GM12865 (cell line): ENCODE results near the gene SLC66A1.
"Not testable (repeated sequence)": the region's sequence is repeated elsewhere in the genome, so short reads cannot be mapped to it uniquely, and the experiment has no call there.

Experiments
- DNase-seq: peaks from one replicate; pipeline ENCODE4 v3.0.0; 2010; ENCODE audit warnings: low read depth
- H3K4me3 ChIP-seq: 2 replicates; pipeline ENCODE4 v1.5.1; 2011; ENCODE audit warnings: mild to moderate bottlenecking, low read depth, low read length, control low read depth
- CTCF ChIP-seq: IDR thresholded peaks from 2 replicates; pipeline ENCODE4 v1.5.1; 2011; ENCODE audit warnings: low read length, control low read depth, low read depth, inconsistent platforms; ENCODE audit not compliant: insufficient read depth; ENCODE audit errors: missing control alignments

The SLC66A1 gene

GRCh38 chr1:19311931-19312781, at the start of gene SLC66A1, which contains the start of gene AKR7A2:
Gene SLC66A1, plus strand, starts transcription at chr1:19312326. Its CDS starts 5,352 bp downstream, at chr1:19317678.
Gene AKR7A2, minus strand, starts transcription at chr1:19312144. Its CDS starts 20 bp downstream, at chr1:19312124.
- TF ChIP-seq CTCF, result no peak
- H3K4me3 ChIP-seq, result peak within 1 kb of the TSS; percentile 80
- DNase-seq, result peak; percentile 95

GRCh38 chr1:19262744-19263143, 49.4 kb upstream of the SLC66A1 start:
- H3K4me3 ChIP-seq, result no peak overlapping the region
- DNase-seq, result no peak
- TF ChIP-seq CTCF, result no peak

- no peak for DNase-seq
- TF ChIP-seq CTCF, result no peak
- H3K4me3 ChIP-seq, result no peak overlapping the region
Measured at GRCh38 chr1:19268445-19268844, 43.7 kb upstream of the SLC66A1 start.

- DNase-seq, H3K4me3 ChIP-seq: not testable (repeated sequence)
Measured at GRCh38 chr1:19269427-19270342, 42.4 kb upstream of the SLC66A1 start.

GRCh38 chr1:19270343-19270730, 41.8 kb upstream of the SLC66A1 start:
- DNase-seq, H3K4me3 ChIP-seq: not testable (repeated sequence)

GRCh38 chr1:19272064-19272463, 40.1 kb upstream of the SLC66A1 start:
- no peak for TF ChIP-seq CTCF
- H3K4me3 ChIP-seq, result no peak overlapping the region
- DNase-seq, result no peak

GRCh38 chr1:19273106-19273843, 38.9 kb upstream of the SLC66A1 start:
- no peak for TF ChIP-seq CTCF
- no peak for DNase-seq

GRCh38 chr1:19273844-19274531, 38.1 kb upstream of the SLC66A1 start:
- not testable (repeated sequence) for H3K4me3 ChIP-seq, DNase-seq

More at GRCh38 chr1:19273106-19273843, 38.9 kb upstream of the SLC66A1 start:
- H3K4me3 ChIP-seq, result no peak overlapping the region
